GM18907 (cell line): ENCODE results near the gene CNNM2.
"Not testable (repeated sequence)": the region's sequence is repeated elsewhere in the genome, so short reads cannot be mapped to it uniquely, and the experiment has no call there.

Source experiments
- ATAC-seq: cut with Tn5 transposase; IDR thresholded peaks from one replicate; pipeline ENCODE4 v1.9.1; 2021; ENCODE audit warnings: mild to moderate bottlenecking, moderate library complexity; ENCODE audit not compliant: unreplicated experiment

The CNNM2 gene

GRCh38 chr10:103021900-103022293, 103.8 kb downstream of the CNNM2 start:
- ATAC-seq: no peak

- no peak for ATAC-seq
Observed at GRCh38 chr10:103025696-103026095, 107.6 kb downstream of the CNNM2 start.

DNA sequence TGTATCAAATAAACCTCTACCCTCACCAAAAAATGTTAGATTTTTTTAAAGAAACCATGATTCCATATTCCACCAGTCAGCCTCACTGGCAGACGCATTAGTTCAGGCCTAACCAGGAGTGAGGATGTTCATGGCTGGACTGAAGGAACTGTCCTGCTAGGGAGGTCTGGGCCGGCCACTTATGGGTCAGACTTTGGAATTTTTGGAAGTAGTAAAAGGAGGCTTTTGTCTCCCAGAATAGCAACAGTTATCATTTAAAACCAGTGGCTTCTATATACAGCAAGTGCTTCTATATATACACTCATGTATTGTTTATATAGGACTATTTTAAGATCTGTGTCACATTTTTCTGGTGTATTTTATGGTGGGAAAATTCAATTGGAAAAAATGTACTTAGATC, 120.5 kb downstream of the CNNM2 start:
- ATAC-seq: no peak

GRCh38 chr10:103040418-103040817, 122.3 kb downstream of the CNNM2 start:
- no peak for ATAC-seq

DNA sequence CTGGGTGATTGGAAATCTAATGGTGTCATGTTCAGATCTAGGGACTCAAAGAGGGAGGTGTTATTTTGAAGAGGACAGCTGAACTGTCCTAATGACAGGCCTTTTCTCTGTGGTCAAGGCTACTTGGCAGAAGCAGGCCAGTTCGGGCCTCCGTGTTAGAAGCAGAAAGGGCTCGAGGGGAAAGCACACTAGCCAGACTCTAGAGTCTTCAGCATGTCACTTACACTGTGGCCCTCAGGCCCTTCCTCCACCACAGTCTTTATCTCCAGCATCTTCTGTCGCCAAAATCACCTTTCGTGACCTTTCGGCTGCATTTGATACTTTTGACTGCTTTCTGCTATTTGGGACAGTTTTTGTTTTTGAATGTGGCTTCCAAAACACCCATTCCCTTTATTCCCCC, 123.3 kb downstream of the CNNM2 start:
- no peak for ATAC-seq

DNA sequence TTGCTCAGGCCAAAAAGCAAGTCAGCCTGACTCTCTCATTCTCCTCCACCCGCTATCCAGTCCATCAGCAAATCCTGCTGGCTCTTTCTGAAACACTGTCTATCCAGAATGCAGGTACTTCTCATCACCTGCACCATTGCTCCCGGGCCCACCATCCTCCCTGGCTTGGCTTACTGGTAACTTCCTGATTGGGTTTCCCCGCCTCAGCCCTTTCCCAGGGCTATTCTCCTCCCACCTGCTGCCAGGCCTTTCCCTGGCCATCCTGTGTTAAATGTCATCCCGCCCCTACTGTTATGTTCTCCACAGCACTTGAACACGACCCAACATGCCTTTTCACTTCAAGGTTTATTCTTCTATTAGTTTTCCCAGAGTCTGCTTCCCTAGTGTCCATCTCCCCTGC, 124.0 kb downstream of the CNNM2 start:
- ATAC-seq: no peak

- no peak for ATAC-seq
Observed at GRCh38 chr10:103042908-103043307, 124.8 kb downstream of the CNNM2 start.

- ATAC-seq: no peak
Observed at GRCh38 chr10:103044942-103045489, 126.9 kb downstream of the CNNM2 start.

GRCh38 chr10:103045961-103046360, 127.9 kb downstream of the CNNM2 start:
- no peak for ATAC-seq

- ATAC-seq: no peak
Observed at GRCh38 chr10:103047381-103047780, 129.3 kb downstream of the CNNM2 start.

DNA sequence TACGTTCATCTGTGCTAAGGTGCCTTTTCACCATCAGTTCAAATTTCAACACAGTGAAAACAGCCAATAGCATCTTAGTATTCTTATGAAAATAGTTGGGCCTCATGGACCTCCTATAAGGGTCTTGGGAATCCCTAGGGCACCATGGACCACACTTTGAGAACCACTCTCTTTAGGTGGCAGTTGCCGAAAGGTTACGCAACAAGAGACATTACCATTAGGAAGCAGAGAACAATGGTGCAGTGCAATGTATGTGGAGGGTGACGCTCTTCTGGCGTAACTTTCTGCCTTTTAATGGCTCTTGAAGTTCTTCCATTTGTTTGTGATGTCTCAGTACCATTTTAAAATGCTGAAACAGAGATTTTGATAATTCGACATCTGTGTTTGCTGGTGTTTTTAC, 131.1 kb downstream of the CNNM2 start:
- ATAC-seq: no peak

GRCh38 chr10:103053659-103054581, 135.8 kb downstream of the CNNM2 start:
- ATAC-seq: peak; percentile 87

DNA sequence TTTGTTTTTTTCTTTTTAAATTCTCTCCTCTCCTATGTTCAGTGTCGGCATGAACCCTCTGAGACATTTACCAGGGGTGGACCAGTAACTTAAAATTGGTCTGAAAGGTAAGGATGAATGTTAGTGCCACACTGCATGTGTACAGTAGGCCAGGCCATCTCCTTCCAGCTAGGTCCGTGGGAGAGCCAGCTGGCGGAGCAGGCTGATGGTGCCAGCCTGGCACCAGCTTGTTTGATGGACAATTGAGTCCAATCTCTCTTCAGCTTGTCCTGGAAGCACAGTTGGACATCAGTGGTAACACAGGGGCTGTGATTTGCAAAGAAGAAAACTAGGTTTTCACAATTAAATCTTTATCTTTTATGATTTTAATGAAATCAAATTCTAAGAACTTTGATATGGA, 136.5 kb downstream of the CNNM2 start:
- ATAC-seq: peak; percentile 9

DNA sequence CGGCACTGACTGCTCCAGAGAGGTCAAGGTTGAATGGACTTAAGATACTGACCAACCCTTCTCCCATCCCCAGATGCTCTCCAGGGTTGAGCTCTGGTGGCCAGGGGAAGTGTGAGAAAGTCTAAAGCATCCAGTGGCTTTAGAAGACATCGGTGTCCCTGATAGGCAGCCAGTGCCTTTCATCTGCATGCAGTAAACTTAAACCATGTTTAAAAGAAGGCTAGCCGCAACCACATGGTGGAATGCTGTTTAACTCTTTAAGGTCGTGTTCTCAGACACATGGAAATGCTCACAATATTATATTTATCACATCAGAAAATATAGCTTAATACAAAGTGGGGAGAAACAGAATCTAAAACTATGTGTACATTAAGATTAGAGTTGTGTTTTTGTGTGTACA, 137.0 kb downstream of the CNNM2 start:
- ATAC-seq: no peak

DNA sequence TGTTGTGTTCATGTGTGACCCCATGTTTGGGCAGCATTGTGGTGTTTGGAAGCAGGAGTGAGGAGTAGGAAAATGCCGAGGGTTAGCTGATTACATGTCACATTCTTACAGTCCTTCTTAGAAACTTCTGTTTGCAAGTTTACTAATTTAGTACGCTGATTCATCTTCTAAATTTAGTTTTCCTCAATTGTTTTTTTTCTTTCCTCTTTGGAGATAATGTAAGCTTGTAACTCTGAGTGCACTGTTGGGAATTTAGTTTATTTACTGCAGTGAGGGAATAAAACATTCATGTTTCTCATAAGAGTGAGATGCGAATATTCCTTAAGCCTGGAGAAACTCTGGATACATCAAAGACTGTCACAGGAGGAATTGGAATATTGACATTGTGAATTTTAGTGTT, 139.9 kb downstream of the CNNM2 start:
- no peak for ATAC-seq

- ATAC-seq: no peak
Observed at GRCh38 chr10:103060575-103060974, 142.5 kb downstream of the CNNM2 start.

- ATAC-seq: no peak
Observed at GRCh38 chr10:103062854-103063590, 144.9 kb downstream of the CNNM2 start.

DNA sequence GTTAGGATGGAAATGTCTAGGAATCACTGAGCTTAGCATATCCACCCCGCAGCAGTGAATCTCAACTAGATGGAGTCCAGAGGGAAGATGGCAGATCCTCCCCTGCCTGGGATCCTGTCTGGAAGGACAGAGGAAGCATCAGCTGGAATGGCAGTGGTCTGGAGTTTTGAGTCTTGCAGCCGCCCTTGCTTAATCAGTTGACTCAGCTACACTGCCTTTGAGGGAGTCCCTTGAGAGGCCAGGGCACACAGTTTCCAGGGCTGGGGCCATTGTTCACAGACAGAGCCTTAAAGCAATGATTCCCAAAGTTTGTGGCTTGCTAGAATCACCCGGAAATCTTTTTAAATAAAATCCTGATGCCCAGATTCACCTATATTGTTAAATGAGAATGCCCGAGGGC, 146.9 kb downstream of the CNNM2 start:
- no peak for ATAC-seq

DNA sequence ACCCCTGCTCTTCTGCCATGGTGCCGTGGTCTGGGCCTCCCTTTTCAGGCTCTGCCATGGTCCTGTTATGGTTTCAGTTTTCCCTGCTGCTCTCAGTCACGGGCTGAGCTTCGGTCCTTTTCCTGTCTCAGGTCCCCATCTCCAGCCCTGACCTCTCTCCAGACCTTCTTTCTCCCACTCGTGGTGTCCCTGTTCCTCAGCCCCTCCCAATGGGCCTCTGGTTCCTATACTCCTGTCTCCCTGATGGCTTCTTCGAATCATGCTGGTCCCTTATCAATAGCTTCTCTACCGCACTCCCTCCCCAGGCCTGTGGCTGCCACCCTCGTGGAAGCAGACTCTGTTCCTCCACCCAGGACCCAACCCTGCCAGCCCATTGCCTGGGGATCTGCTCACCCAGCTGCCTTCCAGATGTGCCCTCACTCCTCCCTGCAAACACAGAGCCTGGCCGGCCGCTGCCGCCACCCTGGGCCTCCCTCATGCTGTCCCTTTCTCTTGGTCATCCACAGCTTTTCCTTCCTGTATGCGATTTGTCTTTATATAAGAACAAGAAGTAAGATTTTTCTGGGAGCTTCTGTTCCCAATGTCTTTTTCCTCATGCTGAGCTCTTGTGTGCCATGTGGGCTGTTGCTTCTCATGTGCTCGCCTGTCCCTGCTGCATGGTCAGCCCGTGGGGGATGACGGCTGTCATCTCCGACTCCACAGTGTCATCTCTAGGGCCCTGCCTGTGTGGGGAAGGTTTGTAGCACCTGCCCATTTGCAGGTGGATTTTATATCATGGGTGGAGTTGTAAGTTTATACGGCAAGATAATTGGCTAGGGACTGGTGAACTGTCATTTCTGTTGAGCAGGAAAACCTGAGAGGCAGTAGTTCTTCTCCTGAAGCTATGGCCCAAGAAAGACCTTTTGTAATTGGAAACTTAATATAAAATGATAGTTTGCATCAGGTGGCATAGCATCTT, 148.3 kb downstream of the CNNM2 start:
- no peak for ATAC-seq

DNA sequence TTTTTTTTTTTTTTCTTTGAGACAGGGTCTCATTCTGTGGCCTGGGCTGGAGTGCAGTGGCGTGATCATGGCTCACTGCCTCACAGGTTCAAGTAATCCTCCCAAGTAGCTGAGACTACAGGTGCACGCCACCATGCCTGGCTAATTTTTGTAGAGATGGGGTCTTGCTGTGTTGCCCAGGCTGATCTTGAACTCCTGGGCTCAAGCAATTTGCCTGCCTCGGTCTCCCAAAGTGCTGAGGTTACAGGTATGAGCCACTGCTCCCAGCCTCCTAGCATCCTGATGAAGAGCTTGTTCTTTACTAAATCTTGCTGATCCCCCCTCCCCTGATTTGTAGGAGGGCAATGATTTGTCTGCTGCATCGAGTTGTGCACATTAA, 149.0 kb downstream of the CNNM2 start:
- ATAC-seq: not testable (repeated sequence)

- no peak for ATAC-seq
Observed at GRCh38 chr10:103067484-103067883, 149.4 kb downstream of the CNNM2 start.
